HT-29 (cell line): Measurements from ENCODE around the gene P2RX2. TPM values are rescaled to one million over a fixed set of nuclear protein-coding genes. Genes with fewer than 3 reads are reported as not detected.

Experiments
- DNase-seq: peaks from one replicate; pipeline ENCODE4 v3.0.0-alpha.2; 2015; ENCODE audit warnings: low spot score
- total RNA-seq: library from RNA; depleted of rRNA; stranded (reverse); fragments of >200 nt; shearing (Covaris generic); gene quantifications from 2 replicates; pipeline ENCODE4 v1.2.3, GENCODE V29; 2014; rRNA removed

Gene P2RX2
- not detected in 2 replicates for total RNA-seq

GRCh38 chr12:132618683-132619043 lies at the start of gene P2RX2:
TSS of gene P2RX2 (plus strand) at chr12:132618776. CDS start at chr12:132618817, 41 bp downstream.
- DNase-seq, result no peak

DNA sequence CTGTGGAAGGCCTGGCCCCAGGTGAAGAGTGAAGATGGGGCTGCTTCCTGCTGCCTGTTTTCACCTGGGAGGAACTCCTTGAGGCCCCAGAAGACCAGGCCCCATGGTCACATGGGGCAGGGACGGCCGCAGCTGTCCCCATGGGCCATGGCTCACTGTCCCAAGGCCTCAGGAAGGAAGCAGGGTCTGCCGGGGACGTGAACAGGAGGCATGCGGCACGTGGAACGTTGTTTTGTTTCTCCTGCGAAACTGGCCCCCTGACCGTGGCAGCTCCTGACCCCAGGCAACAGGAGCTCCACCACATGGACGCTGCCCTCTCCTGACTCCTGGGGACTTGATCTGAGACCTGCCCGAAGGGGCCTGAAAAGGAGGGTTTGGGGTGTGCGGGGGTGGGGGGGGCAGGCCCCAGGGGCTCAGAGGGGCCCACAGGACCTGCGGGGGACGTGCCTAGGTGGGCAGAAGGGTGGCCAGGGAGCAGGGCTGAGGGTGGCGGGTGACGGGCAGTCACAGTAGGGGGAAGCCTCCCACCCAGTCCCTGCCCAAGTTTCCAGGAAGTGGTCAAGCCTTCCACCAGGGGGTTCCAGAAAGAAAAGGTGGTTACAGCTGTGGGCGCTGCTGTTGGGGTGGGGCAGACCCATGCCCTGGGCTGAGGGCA lies 49.6 kb upstream of the P2RX2 start:
- no peak for DNase-seq

- no peak for DNase-seq
These were observed 48.6 kb upstream of the P2RX2 start for GRCh38 chr12:132569856-132570480.

- DNase-seq, result no peak
These were observed 47.9 kb upstream of the P2RX2 start for GRCh38 chr12:132570635-132571034.

- DNase-seq, result no peak
These were observed 47.5 kb upstream of the P2RX2 start for GRCh38 chr12:132571051-132571450.

DNA sequence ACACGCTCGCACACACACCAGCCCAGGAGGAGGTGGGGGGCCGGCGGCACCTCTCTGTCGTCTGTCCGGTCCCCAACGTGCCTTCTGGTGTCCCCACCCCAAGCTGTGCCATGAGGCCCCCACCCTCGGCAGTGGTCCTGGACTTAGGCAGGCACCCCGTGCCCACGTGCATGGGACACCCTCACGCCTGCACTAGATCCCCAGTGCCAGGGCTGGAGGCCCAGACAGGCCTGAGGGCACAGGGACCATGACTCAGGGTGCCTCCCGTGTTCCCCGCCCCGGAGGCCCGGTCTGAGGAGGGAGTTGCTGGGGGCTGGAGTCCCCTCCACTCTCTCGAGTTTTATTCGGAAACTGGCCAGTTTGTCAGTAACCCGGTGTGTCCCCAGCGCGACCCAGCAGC lies 47.0 kb upstream of the P2RX2 start:
- no peak for DNase-seq

DNA sequence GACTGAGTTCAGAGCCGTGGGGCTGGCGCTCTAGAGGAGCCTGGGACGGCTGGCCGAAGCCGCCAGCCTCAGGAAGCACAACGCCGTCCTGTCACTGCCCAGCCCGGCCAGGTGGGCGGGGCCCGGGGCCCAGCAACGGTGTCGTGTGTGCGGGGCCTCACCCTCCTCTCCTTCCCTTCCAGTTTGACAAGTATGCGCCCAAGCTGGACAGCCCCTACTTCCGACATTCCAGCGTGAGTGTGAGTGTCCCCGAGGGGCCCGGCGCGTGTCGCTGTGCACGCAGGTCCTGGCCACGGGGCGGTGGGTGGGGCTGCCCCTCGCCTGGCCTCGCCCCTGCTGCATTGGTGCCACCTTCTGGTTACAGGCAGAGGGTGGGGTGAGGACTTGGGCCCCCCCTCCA lies 46.5 kb upstream of the P2RX2 start:
- no peak for DNase-seq

DNA sequence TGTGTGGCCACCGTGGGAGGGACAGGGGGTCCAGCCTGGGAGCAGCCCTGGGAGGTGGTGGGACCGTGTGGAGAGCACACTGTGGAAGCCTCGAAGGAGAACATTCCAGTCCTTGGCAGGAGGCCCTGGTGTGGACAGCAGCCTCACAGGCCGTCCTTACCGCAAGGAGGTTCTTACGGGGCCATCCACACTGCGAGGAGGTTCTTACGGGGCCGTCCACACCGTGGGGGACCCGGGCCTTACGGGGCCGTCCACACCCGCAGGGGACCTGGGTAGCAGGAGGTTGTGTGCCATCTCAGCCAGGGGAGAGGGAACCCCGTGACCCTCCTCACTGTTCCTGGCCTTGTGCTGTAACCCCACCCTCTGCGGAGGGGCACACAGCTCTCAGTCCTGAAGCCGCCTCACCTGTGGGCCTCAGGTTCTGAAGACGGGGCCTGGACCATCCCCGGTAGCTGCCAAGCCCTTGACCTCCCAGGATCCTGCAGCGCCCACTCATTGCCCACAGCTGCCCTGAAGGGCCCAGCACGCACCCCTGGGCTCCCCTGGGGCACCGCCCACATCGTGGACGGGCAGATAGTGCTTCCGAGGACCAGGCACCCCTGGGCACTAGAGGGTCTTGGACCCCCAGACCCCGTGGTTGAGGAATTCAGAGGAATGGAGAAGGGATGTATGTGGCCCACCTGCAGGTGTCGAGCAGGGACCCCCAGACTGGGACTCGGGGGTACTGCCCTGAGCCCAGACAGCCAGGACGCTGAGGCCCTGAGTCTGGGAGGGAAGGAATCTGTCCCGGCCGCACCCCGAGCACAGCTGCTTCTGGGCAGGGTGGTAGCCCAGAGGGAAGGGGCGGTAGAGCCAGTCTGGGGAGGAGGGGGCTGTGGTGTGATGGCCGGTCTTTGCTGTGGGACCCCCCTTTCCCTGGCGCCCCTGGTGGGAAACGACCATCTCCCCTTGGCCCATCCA lies 45.5 kb upstream of the P2RX2 start:
- DNase-seq, result no peak

DNA sequence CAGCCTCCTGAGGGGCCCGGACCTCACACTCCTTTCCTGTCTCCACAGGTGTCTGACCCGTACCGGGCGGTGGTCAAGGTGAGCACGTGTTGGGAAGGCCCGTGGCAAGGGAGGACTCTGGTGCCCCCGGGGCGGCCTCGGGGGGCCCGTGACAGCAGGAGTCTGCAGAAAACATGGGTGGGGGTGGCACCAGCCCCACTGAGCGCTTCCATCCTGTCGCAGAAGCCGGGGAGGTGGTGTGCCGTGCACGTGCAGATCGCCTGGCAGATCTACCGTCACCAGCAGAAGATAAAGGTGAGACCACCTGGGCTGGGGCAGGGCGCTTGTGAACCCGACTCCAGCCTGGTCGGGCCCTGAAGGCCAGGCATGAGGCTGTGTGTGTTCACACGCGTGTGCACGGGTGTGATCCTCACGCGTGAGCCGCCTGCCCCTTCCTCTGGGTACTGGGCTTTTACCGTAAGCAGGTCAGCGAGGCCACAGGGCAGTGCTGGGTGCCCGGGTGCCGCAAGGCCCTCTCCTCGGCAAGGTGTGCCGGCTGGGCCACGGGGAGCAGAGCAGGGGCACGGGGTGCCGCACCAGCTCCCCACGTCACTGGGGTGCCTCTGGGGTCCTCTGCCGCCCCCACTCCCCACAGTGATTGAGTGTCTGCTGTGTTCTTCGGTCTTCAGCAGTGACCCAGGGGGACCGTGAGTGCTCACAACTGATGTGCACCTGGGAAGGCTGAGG lies 44.1 kb upstream of the P2RX2 start:
- no peak for DNase-seq

DNA sequence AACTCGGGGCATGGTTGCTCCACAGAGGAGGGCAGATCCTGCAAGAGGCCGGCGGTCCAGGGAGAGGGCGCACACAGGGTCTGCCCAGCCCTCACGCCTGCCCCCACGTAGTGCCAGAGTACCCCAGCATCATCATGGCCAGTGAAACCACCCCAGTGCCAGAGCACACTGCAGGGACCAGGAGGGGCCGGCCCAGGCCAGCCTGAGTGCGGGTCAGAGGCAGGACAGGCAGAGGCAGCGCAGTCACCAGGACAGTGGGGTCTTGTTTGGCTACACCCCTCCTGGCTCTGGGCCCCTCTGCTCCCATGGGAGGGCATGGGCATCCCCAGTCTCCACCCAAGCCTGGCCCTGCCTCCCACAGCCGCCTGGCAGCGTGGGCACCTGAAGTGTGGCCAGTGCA lies 42.9 kb upstream of the P2RX2 start:
- DNase-seq, result no peak

DNA sequence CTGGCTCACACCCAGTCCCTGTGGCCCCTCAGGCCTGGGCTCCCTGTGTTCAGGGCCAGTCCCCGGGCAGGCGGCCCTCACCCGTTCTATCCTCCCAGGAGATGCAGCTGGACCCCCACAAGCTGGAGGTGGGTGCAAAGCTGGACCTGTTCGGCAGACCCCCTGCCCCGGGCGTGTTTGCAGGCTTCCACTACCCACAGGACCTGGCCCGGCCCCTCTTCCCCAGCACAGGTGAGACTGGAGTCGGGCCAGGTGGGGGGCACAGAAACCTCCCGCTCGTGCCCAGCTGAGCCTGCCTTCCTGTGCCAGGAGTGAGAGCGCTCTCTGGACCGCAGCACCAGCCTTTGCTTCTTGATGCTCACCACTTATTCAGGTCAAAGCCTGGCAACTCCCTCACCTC lies 41.9 kb upstream of the P2RX2 start:
- DNase-seq, result no peak

GRCh38 chr12:132577191-132577920 lies 41.2 kb upstream of the P2RX2 start:
- no peak for DNase-seq

- no peak for DNase-seq
These were observed 40.5 kb upstream of the P2RX2 start for GRCh38 chr12:132578118-132578517.

- DNase-seq, result no peak
These were observed 39.8 kb upstream of the P2RX2 start for GRCh38 chr12:132578826-132579225.

- no peak for DNase-seq
These were observed 38.8 kb upstream of the P2RX2 start for GRCh38 chr12:132579744-132580143.

- no peak for DNase-seq
These were observed 37.8 kb upstream of the P2RX2 start for GRCh38 chr12:132580701-132581292.

DNA sequence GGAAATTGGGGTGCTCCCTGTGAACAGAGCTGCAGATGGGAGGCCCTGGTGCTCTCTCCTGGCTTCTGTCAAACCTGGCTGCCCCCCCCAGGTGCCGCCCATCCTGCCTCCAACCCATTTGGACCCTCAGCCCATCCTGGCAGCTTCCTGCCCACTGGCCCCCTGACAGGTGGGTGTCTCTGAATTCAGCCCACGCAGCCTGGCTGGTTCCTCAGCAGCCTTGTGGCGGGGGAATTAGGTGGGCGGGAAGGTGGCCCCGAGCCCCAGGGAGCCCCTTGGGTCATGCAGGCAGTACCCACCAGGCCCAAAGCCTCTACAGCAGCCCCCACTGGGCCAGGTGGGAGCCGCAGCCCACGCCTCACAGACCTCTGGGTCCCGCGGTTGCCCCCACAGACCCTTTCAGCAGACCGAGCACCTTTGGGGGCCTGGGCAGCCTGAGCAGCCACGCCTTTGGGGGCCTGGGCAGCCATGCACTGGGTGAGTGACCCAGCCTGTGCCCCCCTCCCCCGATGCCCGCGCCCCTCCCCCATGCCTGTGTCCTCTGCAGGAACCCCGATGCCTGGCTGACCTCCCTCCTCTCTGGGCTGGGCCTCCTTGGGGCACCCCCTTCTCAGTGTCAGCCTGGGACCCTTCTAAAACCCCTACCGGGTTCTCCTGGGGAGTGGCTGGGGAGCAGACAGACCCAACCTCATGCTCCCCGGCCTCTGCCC lies 37.1 kb upstream of the P2RX2 start:
- DNase-seq, result no peak

DNA sequence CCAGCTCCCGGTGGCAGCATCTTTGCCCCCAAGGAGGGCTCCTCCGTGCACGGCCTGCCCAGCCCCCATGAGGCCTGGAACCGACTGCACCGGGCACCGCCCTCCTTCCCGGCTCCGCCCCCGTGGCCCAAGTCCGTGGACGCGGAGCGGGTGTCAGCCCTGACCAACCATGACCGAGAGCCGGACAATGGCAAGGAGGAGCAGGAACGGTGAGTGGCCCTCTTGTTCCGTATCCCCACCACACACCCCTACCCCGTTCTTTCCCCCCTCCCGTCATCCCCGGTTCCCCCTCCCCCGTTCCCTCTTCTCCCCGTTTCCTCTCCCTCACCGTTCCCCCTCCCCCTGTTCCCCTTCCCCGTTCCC lies 36.5 kb upstream of the P2RX2 start:
- no peak for DNase-seq

GRCh38 chr12:132582582-132583410 lies 35.8 kb upstream of the P2RX2 start:
- DNase-seq, result no peak
